Stimulated activated CD4-positive, alpha-beta T cell treated with anti-CD3 and anti-CD28 coated beads, Interleukin-4, amount 100 ng/mL, for 4 hours (primary cell): ENCODE data around the gene IGSF21.

Experiments used
- DNase-seq, 2 experiments: peaks; one replicate each; pipeline ENCODE4 v3.0.0-alpha.2; 2020

IGSF21 gene

GRCh38 chr1:18271336-18271735 is 163.7 kb downstream of the IGSF21 start:
- no peak for DNase-seq

- DNase-seq: no peak
Observed at GRCh38 chr1:18278946-18279345, 171.3 kb downstream of the IGSF21 start.

- no peak for DNase-seq
Observed at GRCh38 chr1:18279351-18280074, 171.9 kb downstream of the IGSF21 start.

- DNase-seq: no peak
Observed at GRCh38 chr1:18280956-18281355, 173.4 kb downstream of the IGSF21 start.

GRCh38 chr1:18282851-18283600 is 175.4 kb downstream of the IGSF21 start:
- DNase-seq: no peak

GRCh38 chr1:18283601-18284385 is 176.2 kb downstream of the IGSF21 start:
- no peak for DNase-seq

GRCh38 chr1:18284805-18285537 is 177.4 kb downstream of the IGSF21 start:
- DNase-seq: no peak

- DNase-seq: no peak
Observed at GRCh38 chr1:18285538-18285924, 177.9 kb downstream of the IGSF21 start.

GRCh38 chr1:18288722-18289121 is 181.1 kb downstream of the IGSF21 start:
- no peak for DNase-seq

GRCh38 chr1:18289597-18289996 is 182.0 kb downstream of the IGSF21 start:
- no peak for DNase-seq

- DNase-seq: no peak
Observed at GRCh38 chr1:18290740-18291412, 183.3 kb downstream of the IGSF21 start.

GRCh38 chr1:18292531-18292930 is 184.9 kb downstream of the IGSF21 start:
- DNase-seq: no peak

GRCh38 chr1:18293291-18293690 is 185.7 kb downstream of the IGSF21 start:
- DNase-seq: no peak

- no peak for DNase-seq
Observed at GRCh38 chr1:18294437-18295176, 187.0 kb downstream of the IGSF21 start.

- no peak for DNase-seq
Observed at GRCh38 chr1:18297896-18298648, 190.5 kb downstream of the IGSF21 start.

GRCh38 chr1:18299441-18300338 is 192.1 kb downstream of the IGSF21 start:
- peak in 1 of 2 experiments; percentile 2 for DNase-seq

GRCh38 chr1:18300376-18300775 is 192.8 kb downstream of the IGSF21 start:
- DNase-seq: no peak

- DNase-seq: no peak
Observed at GRCh38 chr1:18302788-18303413, 195.3 kb downstream of the IGSF21 start.
